SU-DHL-6 (cell line): ENCODE results near the gene CD109.
"Not testable (repeated sequence)": the region's sequence is repeated elsewhere in the genome, so short reads cannot be mapped to it uniquely, and the experiment has no call there.

Experiments used
- EZH2phosphoT487 ChIP-seq: fragments of 200-600 bp; sonication (generic), shearing (Covaris generic); conservative IDR thresholded peaks from 2 replicates; pipeline ENCODE4 v1.6.1; 2018; ENCODE audit warnings: mild to moderate bottlenecking, antibody characterized with exemption, low read length, moderate library complexity, mixed read lengths
- TF ChIP-seq, protein P1 (sequence below): fragments of 200-600 bp; sonication (generic); IDR thresholded peaks from one replicate; pipeline ENCODE4 v1.5.1; 2017; ENCODE audit warnings: antibody characterized with exemption, mild to moderate bottlenecking, low read length, moderate library complexity; ENCODE audit not compliant: insufficient read depth, poor library complexity, severe bottlenecking

DNA sequence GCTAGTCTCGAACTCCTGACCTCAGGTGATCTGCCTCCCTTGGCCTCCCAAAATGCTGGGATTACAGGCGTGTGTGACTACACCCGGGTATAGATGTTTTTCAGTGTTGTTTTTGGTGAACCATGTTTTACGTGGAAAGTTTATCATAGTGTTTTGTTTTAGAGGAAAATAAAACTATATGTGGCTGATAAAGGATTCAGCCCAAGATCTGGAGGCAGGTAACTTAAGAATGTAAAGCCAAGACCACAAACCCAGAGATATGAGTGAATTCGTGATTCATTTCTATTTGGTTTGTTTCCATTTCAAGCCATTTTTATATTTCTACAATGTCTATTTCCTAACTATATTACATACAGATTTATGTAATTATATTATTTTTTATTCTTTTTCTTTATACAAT, 16.2 kb upstream of the CD109 start:
- TF ChIP-seq, protein P1, sequence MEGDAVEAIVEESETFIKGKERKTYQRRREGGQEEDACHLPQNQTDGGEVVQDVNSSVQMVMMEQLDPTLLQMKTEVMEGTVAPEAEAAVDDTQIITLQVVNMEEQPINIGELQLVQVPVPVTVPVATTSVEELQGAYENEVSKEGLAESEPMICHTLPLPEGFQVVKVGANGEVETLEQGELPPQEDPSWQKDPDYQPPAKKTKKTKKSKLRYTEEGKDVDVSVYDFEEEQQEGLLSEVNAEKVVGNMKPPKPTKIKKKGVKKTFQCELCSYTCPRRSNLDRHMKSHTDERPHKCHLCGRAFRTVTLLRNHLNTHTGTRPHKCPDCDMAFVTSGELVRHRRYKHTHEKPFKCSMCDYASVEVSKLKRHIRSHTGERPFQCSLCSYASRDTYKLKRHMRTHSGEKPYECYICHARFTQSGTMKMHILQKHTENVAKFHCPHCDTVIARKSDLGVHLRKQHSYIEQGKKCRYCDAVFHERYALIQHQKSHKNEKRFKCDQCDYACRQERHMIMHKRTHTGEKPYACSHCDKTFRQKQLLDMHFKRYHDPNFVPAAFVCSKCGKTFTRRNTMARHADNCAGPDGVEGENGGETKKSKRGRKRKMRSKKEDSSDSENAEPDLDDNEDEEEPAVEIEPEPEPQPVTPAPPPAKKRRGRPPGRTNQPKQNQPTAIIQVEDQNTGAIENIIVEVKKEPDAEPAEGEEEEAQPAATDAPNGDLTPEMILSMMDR: not testable (repeated sequence)
- not testable (repeated sequence) for TF ChIP-seq EZH2phosphoT487
